T-helper 2 cell treated with Interferon-gamma antibody and Interleukin-4, amounts not matched to agents 5 μg/mL and 100 μg/mL, for 36 hours (primary cell): ENCODE results near the gene GABRG3.
"Not testable (repeated sequence)": the region's sequence is repeated elsewhere in the genome, so short reads cannot be mapped to it uniquely, and the experiment has no call there.

ENCODE experiments used
- DNase-seq: peaks from one replicate; pipeline ENCODE4 v3.0.0; 2021; ENCODE audit warnings: low spot score
- H3K27ac Mint-ChIP-seq: one replicate; pipeline ENCODE4 v1.8.0; 2021; ENCODE audit warnings: mild to moderate bottlenecking, mixed read lengths
- H3K27me3 Mint-ChIP-seq: one replicate; pipeline ENCODE4 v1.8.0; 2021; ENCODE audit warnings: low read depth, mixed read lengths
- H3K36me3 Mint-ChIP-seq: one replicate; pipeline ENCODE4 v1.8.0; 2021; ENCODE audit warnings: low read depth, mixed read lengths
- H3K4me1 Mint-ChIP-seq: one replicate; pipeline ENCODE4 v1.8.0; 2021; ENCODE audit warnings: low read depth, mixed read lengths
- H3K4me3 Mint-ChIP-seq: one replicate; pipeline ENCODE4 v1.8.0; 2022; ENCODE audit warnings: mild to moderate bottlenecking, moderate library complexity, mixed read lengths
- H3K9me3 Mint-ChIP-seq: one replicate; pipeline ENCODE4 v1.8.0; 2021; ENCODE audit warnings: mixed read lengths

GABRG3 gene

GRCh38 chr15:27167738-27168137 is 196.8 kb downstream of the GABRG3 start:
- no peaks in the 10 kb centered on the region for H3K27me3 Mint-ChIP-seq
- peaks cover 31% of the 10 kb centered on the region for H3K9me3 Mint-ChIP-seq
- H3K36me3 Mint-ChIP-seq, result no peaks in the 10 kb centered on the region
- no peak overlapping the region for H3K27ac Mint-ChIP-seq
- no peak for DNase-seq
- H3K4me3 Mint-ChIP-seq, result no peak overlapping the region
- H3K4me1 Mint-ChIP-seq, result no peaks in the 10 kb centered on the region

- Mint-ChIP-seq H3K4me3 (no peak overlapping the region), H3K27me3 (no peaks in the 10 kb centered on the region), H3K9me3 (peaks cover 34% of the 10 kb centered on the region), H3K4me1 (no peaks in the 10 kb centered on the region), H3K27ac (no peak overlapping the region), H3K36me3 (no peaks in the 10 kb centered on the region)
- DNase-seq, result no peak
These were observed 199.9 kb downstream of the GABRG3 start for GRCh38 chr15:27170851-27171250.

- no peaks in the 10 kb centered on the region for H3K36me3 Mint-ChIP-seq
- no peaks in the 10 kb centered on the region for H3K27me3 Mint-ChIP-seq
- H3K4me1 Mint-ChIP-seq, result no peaks in the 10 kb centered on the region
- H3K9me3 Mint-ChIP-seq, result peaks cover 49% of the 10 kb centered on the region
- H3K4me3 Mint-ChIP-seq, result no peak overlapping the region
- no peak for DNase-seq
- H3K27ac Mint-ChIP-seq, result no peak overlapping the region
These were observed 201.8 kb downstream of the GABRG3 start for GRCh38 chr15:27172821-27173220.

GRCh38 chr15:27175472-27176153 is 204.6 kb downstream of the GABRG3 start:
- no peak for DNase-seq

GRCh38 chr15:27176785-27177406 is 205.9 kb downstream of the GABRG3 start:
- Mint-ChIP-seq H3K9me3 (peaks cover 61% of the 10 kb centered on the region), H3K4me1 (no peaks in the 10 kb centered on the region)

More at GRCh38 chr15:27175472-27176153, 204.6 kb downstream of the GABRG3 start:
- peaks cover 58% of the 10 kb centered on the region for H3K9me3 Mint-ChIP-seq
- no peaks in the 10 kb centered on the region for H3K27me3 Mint-ChIP-seq
- H3K4me3 Mint-ChIP-seq, result no peak overlapping the region
- no peaks in the 10 kb centered on the region for H3K4me1 Mint-ChIP-seq
- no peaks in the 10 kb centered on the region for H3K36me3 Mint-ChIP-seq
- H3K27ac Mint-ChIP-seq, result no peak overlapping the region

GRCh38 chr15:27179789-27180188 is 208.8 kb downstream of the GABRG3 start:
- H3K27ac Mint-ChIP-seq, result no peak overlapping the region
- H3K36me3 Mint-ChIP-seq, result no peaks in the 10 kb centered on the region
- H3K4me3 Mint-ChIP-seq, result no peak overlapping the region
- peaks cover 60% of the 10 kb centered on the region for H3K9me3 Mint-ChIP-seq
- no peaks in the 10 kb centered on the region for H3K27me3 Mint-ChIP-seq
- DNase-seq, result no peak
- H3K4me1 Mint-ChIP-seq, result no peaks in the 10 kb centered on the region

More at GRCh38 chr15:27176785-27177406, 205.9 kb downstream of the GABRG3 start:
- H3K27me3 Mint-ChIP-seq, result no peaks in the 10 kb centered on the region
- H3K36me3 Mint-ChIP-seq, result no peaks in the 10 kb centered on the region
- no peak for DNase-seq
- no peak overlapping the region for H3K27ac Mint-ChIP-seq
- H3K4me3 Mint-ChIP-seq, result no peak overlapping the region

DNA sequence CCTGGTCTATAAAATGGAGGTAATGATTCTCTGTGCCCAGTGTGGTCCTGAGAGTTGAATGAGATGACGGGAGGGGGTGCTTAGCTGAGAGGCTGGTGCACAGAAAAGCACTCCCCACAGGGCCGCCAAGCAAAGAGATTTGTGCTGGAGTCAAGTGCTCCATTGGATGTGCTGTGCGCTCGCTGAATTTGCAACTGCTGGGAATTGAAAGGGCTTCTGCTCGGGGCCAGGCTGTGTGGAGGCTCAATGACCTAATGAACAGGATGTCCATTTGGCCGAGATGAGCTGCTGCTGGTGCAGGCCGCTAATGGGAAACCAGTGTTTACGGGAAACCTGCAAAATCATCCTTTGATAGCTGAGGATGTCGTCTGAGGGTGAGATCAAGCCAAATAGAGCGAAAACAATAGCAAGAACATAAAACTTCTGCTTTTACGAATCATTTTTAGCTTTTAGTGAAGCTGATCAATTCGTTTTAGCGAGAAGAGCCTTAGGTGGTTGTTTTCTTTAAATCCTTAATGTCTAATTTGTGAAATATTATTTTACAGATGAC is 211.7 kb downstream of the GABRG3 start:
- Mint-ChIP-seq H3K4me1 (no peaks in the 10 kb centered on the region), H3K27ac (no peak overlapping the region), H3K36me3 (no peaks in the 10 kb centered on the region), H3K27me3 (no peaks in the 10 kb centered on the region), H3K9me3 (peaks cover 60% of the 10 kb centered on the region), H3K4me3 (no peak overlapping the region)
- no peak for DNase-seq

- no peaks in the 10 kb centered on the region for H3K36me3 Mint-ChIP-seq
- peaks cover 55% of the 10 kb centered on the region for H3K9me3 Mint-ChIP-seq
- no peaks in the 10 kb centered on the region for H3K27me3 Mint-ChIP-seq
- no peak for DNase-seq
- no peak overlapping the region for H3K4me3 Mint-ChIP-seq
- no peaks in the 10 kb centered on the region for H3K4me1 Mint-ChIP-seq
- H3K27ac Mint-ChIP-seq, result no peak overlapping the region
These were observed 212.2 kb downstream of the GABRG3 start for GRCh38 chr15:27183201-27183600.

DNA sequence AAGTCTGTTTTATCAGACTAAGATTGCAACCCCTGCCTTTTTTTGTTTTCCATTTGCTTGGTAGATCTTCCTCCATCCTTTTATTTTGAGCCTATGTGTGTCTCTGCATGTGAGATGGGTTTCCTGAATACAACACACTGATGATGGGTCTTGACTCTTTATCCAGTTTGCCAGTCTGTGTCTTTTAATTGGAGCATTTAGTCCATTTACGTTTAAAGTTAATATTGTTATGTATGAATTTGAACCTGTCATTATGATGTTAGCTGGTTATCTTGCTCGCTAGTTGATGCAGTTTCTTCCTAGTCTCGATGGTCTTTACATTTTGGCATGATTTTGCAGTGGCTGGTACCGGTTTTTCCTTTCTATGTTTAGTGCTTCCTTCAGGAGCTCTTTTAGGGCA is 220.5 kb downstream of the GABRG3 start:
- H3K4me1 Mint-ChIP-seq, DNase-seq, H3K27ac Mint-ChIP-seq, H3K4me3 Mint-ChIP-seq, H3K36me3 Mint-ChIP-seq, H3K27me3 Mint-ChIP-seq: not testable (repeated sequence)
- H3K9me3 Mint-ChIP-seq, result peaks cover 43% of the 10 kb centered on the region

DNA sequence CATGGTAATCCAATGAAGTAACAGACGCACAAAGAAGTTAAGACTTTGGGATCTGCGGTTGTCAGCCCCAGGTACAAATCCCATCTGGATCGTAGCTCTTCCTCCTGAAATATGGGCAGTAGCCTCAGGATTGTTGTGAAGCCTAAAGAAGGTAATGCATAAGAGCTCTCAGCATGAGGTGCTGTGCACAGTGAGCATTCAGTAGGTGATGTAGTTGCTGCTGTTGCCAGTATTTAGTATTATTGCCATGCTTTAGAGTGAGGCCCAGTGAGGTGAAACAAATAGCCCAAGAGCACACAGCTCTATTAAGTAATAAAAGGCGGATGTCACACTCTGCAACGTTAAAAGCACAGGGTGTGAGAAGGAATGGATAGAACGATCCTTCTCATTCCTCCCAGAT is 225.7 kb downstream of the GABRG3 start:
- Mint-ChIP-seq H3K4me1 (no peaks in the 10 kb centered on the region), H3K9me3 (peaks cover 44% of the 10 kb centered on the region), H3K27me3 (no peaks in the 10 kb centered on the region), H3K4me3 (no peak overlapping the region), H3K36me3 (no peaks in the 10 kb centered on the region), H3K27ac (no peak overlapping the region)
- DNase-seq, result no peak

GRCh38 chr15:27201425-27201824 is 230.4 kb downstream of the GABRG3 start:
- Mint-ChIP-seq H3K27ac (no peak overlapping the region), H3K27me3 (no peaks in the 10 kb centered on the region), H3K36me3 (no peaks in the 10 kb centered on the region), H3K4me1 (no peaks in the 10 kb centered on the region), H3K9me3 (peaks cover 52% of the 10 kb centered on the region), H3K4me3 (no peak overlapping the region)
- DNase-seq, result no peak

DNA sequence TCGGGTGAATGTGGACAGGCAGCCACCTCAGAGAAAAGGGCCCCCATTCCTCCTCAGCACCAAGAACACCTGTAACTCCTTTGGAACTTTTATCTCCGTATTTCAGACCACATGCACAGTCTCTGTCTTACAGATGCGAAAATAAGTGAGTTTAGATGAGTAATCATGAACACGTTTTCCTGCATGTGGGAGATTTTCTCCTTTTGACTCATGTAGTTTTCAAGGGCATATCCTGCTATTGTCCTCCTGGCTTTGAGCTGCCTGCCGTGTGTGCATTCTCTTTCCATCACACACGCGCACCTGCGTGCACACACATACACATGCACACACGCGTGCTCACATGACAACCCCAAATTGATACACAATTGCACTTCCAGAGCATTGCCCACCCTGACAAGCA is 239.2 kb downstream of the GABRG3 start:
- Mint-ChIP-seq H3K4me1 (no peaks in the 10 kb centered on the region), H3K36me3 (no peaks in the 10 kb centered on the region), H3K27me3 (no peaks in the 10 kb centered on the region), H3K4me3 (no peak overlapping the region), H3K27ac (no peak overlapping the region), H3K9me3 (peaks cover 55% of the 10 kb centered on the region)
- no peak for DNase-seq

DNA sequence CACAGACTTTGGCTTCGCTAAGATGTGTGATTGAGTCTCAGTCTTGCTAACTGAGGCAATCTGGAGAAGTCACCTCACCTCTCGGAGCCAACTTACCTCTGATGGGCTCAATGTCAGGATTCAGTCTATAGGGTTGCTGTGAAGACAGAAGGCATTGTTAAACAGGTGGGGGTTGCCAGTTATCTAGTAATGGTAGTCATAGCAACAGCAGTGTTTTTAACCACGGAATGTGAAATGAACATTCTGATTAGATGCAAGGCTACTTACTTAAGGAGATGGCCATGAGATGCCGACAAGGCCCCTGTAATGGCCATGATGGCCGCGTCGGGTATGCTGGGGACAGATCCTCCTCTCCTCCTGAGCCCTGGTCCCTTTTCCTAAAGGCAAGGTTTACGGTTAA is 243.1 kb downstream of the GABRG3 start:
- peaks cover 46% of the 10 kb centered on the region for H3K9me3 Mint-ChIP-seq
- no peaks in the 10 kb centered on the region for H3K36me3 Mint-ChIP-seq
- H3K27ac Mint-ChIP-seq, result no peak overlapping the region
- H3K27me3 Mint-ChIP-seq, result no peaks in the 10 kb centered on the region
- H3K4me1 Mint-ChIP-seq, result no peaks in the 10 kb centered on the region
- no peak overlapping the region for H3K4me3 Mint-ChIP-seq
- DNase-seq, result no peak

DNA sequence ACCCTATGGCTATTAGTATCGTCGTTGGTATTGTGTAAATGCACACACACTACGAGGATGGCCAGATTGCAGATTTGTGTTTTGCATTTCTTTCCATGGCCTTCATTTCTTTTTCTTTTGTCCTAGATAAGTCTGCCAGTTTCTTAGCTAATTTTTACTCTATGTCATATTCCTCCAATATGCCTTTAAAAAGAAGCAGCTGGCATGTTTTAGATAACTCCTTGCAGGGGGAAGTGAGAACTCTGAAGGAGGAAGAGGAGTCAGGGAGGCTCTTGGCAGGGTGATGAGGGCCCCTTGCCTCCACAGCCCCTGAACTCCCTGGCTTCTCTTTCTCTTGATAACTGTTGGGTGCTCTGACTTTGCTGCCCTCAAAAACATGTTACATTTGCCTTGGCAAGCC is 244.0 kb downstream of the GABRG3 start:
- H3K9me3 Mint-ChIP-seq, result peaks cover 45% of the 10 kb centered on the region
- H3K36me3 Mint-ChIP-seq, result no peaks in the 10 kb centered on the region
- H3K27me3 Mint-ChIP-seq, result no peaks in the 10 kb centered on the region
- no peak overlapping the region for H3K4me3 Mint-ChIP-seq
- H3K27ac Mint-ChIP-seq, result no peak overlapping the region
- DNase-seq, result no peak
- H3K4me1 Mint-ChIP-seq, result no peaks in the 10 kb centered on the region
